HG03064 (cell line): ENCODE measurements around the gene TSACC.
"Not testable (repeated sequence)": the region's sequence is repeated elsewhere in the genome, so short reads cannot be mapped to it uniquely, and the experiment has no call there.

Source experiments
- ATAC-seq: cut with Tn5 transposase; IDR thresholded peaks from one replicate; pipeline ENCODE4 v1.9.1; 2021; ENCODE audit warnings: low read depth; ENCODE audit not compliant: unreplicated experiment

The TSACC gene

GRCh38 chr1:156346035-156346434 lies 7.7 kb downstream of the TSACC start:
- not testable (repeated sequence) for ATAC-seq

GRCh38 chr1:156346636-156347035 lies 8.3 kb downstream of the TSACC start:
- ATAC-seq, result no peak

GRCh38 chr1:156347331-156347730 lies 9.0 kb downstream of the TSACC start:
- ATAC-seq, result no peak

GRCh38 chr1:156352481-156352880 lies 14.2 kb downstream of the TSACC start:
- not testable (repeated sequence) for ATAC-seq

- no peak for ATAC-seq
Measured at GRCh38 chr1:156356262-156356874, 18.0 kb downstream of the TSACC start.

- no peak for ATAC-seq
Measured at GRCh38 chr1:156356875-156357534, 18.7 kb downstream of the TSACC start.

- ATAC-seq, result no peak
Measured at GRCh38 chr1:156357977-156358376, 19.7 kb downstream of the TSACC start.

GRCh38 chr1:156358641-156359040 lies 20.3 kb downstream of the TSACC start:
- ATAC-seq, result no peak

GRCh38 chr1:156359249-156359648 lies 20.9 kb downstream of the TSACC start:
- no peak for ATAC-seq

- ATAC-seq, result no peak
Measured at GRCh38 chr1:156359973-156360372, 21.6 kb downstream of the TSACC start.

GRCh38 chr1:156360534-156360933 lies 22.2 kb downstream of the TSACC start:
- ATAC-seq, result no peak

- peak; percentile 71 for ATAC-seq
Measured at GRCh38 chr1:156365754-156366153, 27.4 kb downstream of the TSACC start.

GRCh38 chr1:156366378-156367166 lies 28.2 kb downstream of the TSACC start:
- ATAC-seq, result no peak

GRCh38 chr1:156367383-156368156 lies 29.2 kb downstream of the TSACC start:
- no peak for ATAC-seq

- no peak for ATAC-seq
Measured at GRCh38 chr1:156368157-156368658, 29.9 kb downstream of the TSACC start.

GRCh38 chr1:156368889-156369684 lies 30.8 kb downstream of the TSACC start, which contains the start of gene RHBG:
Gene RHBG, plus strand, starts transcription at chr1:156369211. Its CDS starts 39 bp downstream, at chr1:156369250.
- ATAC-seq, result no peak

- ATAC-seq, result not testable (repeated sequence)
Measured at GRCh38 chr1:156369685-156370286, 31.5 kb downstream of the TSACC start.

GRCh38 chr1:156371553-156372264 lies 33.4 kb downstream of the TSACC start:
- ATAC-seq, result no peak

GRCh38 chr1:156372265-156372586 lies 33.9 kb downstream of the TSACC start:
- ATAC-seq, result no peak
